GM21390 (cell line): Measurements from ENCODE around the gene HVCN1.
"Not testable (repeated sequence)": the region's sequence is repeated elsewhere in the genome, so short reads cannot be mapped to it uniquely, and the experiment has no call there.

Experiments
- ATAC-seq: cut with Tn5 transposase; IDR thresholded peaks from one replicate; pipeline ENCODE4 v1.9.1; 2021; ENCODE audit not compliant: unreplicated experiment

HVCN1 gene

GRCh38 chr12:110688446-110689280, at the start of gene HVCN1:
Gene HVCN1, minus strand, starts transcription at chr12:110689115. Its CDS starts 5,870 bp downstream, at chr12:110683245.
- ATAC-seq: peak; percentile 6

- no peak for ATAC-seq
Measured at GRCh38 chr12:110737532-110737931, 48.6 kb upstream of the HVCN1 start.

- ATAC-seq: not testable (repeated sequence)
Measured at GRCh38 chr12:110737016-110737415, 48.1 kb upstream of the HVCN1 start.

GRCh38 chr12:110733900-110734299, 45.0 kb upstream of the HVCN1 start:
- ATAC-seq: no peak

GRCh38 chr12:110733089-110733715, 44.3 kb upstream of the HVCN1 start:
- no peak for ATAC-seq

- no peak for ATAC-seq
Measured at GRCh38 chr12:110732572-110732971, 43.7 kb upstream of the HVCN1 start.

- ATAC-seq: no peak
Measured at GRCh38 chr12:110731479-110731878, 42.6 kb upstream of the HVCN1 start.

- no peak for ATAC-seq
Measured at GRCh38 chr12:110728628-110729027, 39.7 kb upstream of the HVCN1 start.

- ATAC-seq: no peak
Measured at GRCh38 chr12:110726708-110727369, 37.9 kb upstream of the HVCN1 start.

- ATAC-seq: no peak
Measured at GRCh38 chr12:110726028-110726427, 37.1 kb upstream of the HVCN1 start.

- no peak for ATAC-seq
Measured at GRCh38 chr12:110725267-110725666, 36.4 kb upstream of the HVCN1 start.

- ATAC-seq: not testable (repeated sequence)
Measured at GRCh38 chr12:110722892-110723291, 34.0 kb upstream of the HVCN1 start.

GRCh38 chr12:110721570-110721969, 32.7 kb upstream of the HVCN1 start:
- no peak for ATAC-seq

GRCh38 chr12:110720516-110720915, 31.6 kb upstream of the HVCN1 start:
- no peak for ATAC-seq

GRCh38 chr12:110718222-110718908, 29.4 kb upstream of the HVCN1 start:
- ATAC-seq: no peak

- no peak for ATAC-seq
Measured at GRCh38 chr12:110717037-110717436, 28.1 kb upstream of the HVCN1 start.

GRCh38 chr12:110708917-110709316, 20.0 kb upstream of the HVCN1 start:
- no peak for ATAC-seq

- no peak for ATAC-seq
Measured at GRCh38 chr12:110705309-110705708, 16.4 kb upstream of the HVCN1 start.

GRCh38 chr12:110704750-110705149, 15.8 kb upstream of the HVCN1 start:
- ATAC-seq: no peak

- ATAC-seq: no peak
Measured at GRCh38 chr12:110704231-110704630, 15.3 kb upstream of the HVCN1 start.

- no peak for ATAC-seq
Measured at GRCh38 chr12:110702081-110702480, 13.2 kb upstream of the HVCN1 start.
